A549 treated with CpdA at 1 μM for 4 hours (cell line): ENCODE results near the gene GOLGA8K. TPM values are rescaled to one million over a fixed set of nuclear protein-coding genes. Genes with fewer than 3 reads are reported as not detected.

Experiments used
- total RNA-seq: library from RNA; stranded (reverse); fragments of 200-300 nt; extraction: Qiagen RNA extraction; gene quantifications from 5 replicates; pipeline ENCODE4 v1.2.3, GENCODE V29; 2022; ENCODE audit warnings: low read depth

The GOLGA8K gene
- 0.29 to 0.96 TPM (median 0.73 TPM) in 5 replicates for total RNA-seq

GRCh38 chr15:32403192-32403591, at the start of gene GOLGA8K:
TSS of gene GOLGA8K (minus strand) at chr15:32403292. CDS start at chr15:32403194, 98 bp downstream.

Other genes starting within 250 kb of the GOLGA8K start
- gene GOLGA8O, start 52.3 kb upstream of the GOLGA8K start, total RNA-seq = 0.21 to 0.50 TPM (median 0.29 TPM) in 5 replicates
- gene GOLGA8N, start 190.2 kb upstream of the GOLGA8K start, total RNA-seq = 0.96 to 1.4 TPM (median 1.2 TPM) in 5 replicates
- 51.9 to 115 TPM (median 77.3 TPM) in 5 replicates for gene ARHGAP11A, start 212.2 kb upstream of the GOLGA8K start, total RNA-seq
- gene SCG5, start 238.4 kb upstream of the GOLGA8K start, total RNA-seq = 2.1 to 2.6 TPM (median 2.3 TPM) in 5 replicates